Measurements from ENCODE around the gene TIAM2.

DNA sequence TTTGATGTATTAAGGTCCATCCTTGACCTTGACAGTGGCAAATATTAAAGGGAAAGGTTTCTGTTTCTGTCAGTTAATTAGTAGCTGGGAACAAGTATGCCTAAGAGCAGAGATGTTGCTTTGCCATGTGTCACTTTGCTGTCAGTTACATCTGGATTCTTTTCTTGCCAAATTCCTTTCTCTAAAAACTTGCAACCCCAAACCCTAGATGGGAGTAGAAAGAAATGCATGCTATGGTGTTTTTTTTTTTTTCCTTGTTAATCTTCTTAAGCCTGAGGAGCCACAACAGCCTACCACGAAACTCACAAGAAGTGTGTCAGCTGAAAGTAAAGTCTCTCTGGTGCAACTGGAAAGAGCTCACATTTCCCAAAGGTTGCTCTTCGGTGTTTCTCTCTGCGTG is 250.7 kb downstream of the TIAM2 start:
- no peak for TF ChIP-seq EZH2 (IDR thresholded peaks at IDR 0.05; ENCODE audit: borderline replicate concordance)
- TF ChIP-seq CTCF (IDR thresholded peaks at IDR 0.05; ENCODE audit: poor library complexity), result no peak
- no peak for TF ChIP-seq EZH2phosphoT487 (IDR thresholded peaks at IDR 0.05; ENCODE audit: low read depth, severe bottlenecking, unreplicated experiment)

All from hepatocyte (in vitro differentiated cells).